Tibial nerve (tissue), 4 donors: ENCODE data around the gene NOX1.

ENCODE experiments used
- CTCF ChIP-seq, 5 experiments: fragments of 200-600 bp in 3 of 5; fragments of 450-650 bp in 2 of 5; sonication (generic) in 3 of 5; IDR thresholded peaks; one replicate each; pipeline ENCODE4 v1.5.1; 2016 to 2019; ENCODE audit warnings: antibody characterized with exemption in 5 of 5, mild to moderate bottlenecking in 3 of 5, moderate library complexity in 2 of 5
- EP300 ChIP-seq, 2 donors: sonication (generic); formaldehyde crosslinking; IDR thresholded peaks; one replicate each; pipeline ENCODE4 v1.6.1; 2017; ENCODE audit warnings: antibody characterized with exemption in 2 of 2, mild to moderate bottlenecking in 1 of 2
- POLR2A ChIP-seq, 2 donors: fragments of 450-650 bp; IDR thresholded peaks; one replicate each; pipeline ENCODE4 v1.6.1; 2017; ENCODE audit warnings: antibody characterized with exemption in 2 of 2, mild to moderate bottlenecking in 2 of 2, moderate library complexity in 2 of 2

- TF ChIP-seq CTCF (IDR thresholded peaks at IDR 0.05) (no peak), POLR2A (IDR thresholded peaks at IDR 0.05) (no peak), EP300 (IDR thresholded peaks at IDR 0.05) (no peak)
Observed at GRCh38 chrX:100798484-100799214, 75.5 kb downstream of the NOX1 start.
